Measurements from ENCODE around the gene GULP1.

DNA sequence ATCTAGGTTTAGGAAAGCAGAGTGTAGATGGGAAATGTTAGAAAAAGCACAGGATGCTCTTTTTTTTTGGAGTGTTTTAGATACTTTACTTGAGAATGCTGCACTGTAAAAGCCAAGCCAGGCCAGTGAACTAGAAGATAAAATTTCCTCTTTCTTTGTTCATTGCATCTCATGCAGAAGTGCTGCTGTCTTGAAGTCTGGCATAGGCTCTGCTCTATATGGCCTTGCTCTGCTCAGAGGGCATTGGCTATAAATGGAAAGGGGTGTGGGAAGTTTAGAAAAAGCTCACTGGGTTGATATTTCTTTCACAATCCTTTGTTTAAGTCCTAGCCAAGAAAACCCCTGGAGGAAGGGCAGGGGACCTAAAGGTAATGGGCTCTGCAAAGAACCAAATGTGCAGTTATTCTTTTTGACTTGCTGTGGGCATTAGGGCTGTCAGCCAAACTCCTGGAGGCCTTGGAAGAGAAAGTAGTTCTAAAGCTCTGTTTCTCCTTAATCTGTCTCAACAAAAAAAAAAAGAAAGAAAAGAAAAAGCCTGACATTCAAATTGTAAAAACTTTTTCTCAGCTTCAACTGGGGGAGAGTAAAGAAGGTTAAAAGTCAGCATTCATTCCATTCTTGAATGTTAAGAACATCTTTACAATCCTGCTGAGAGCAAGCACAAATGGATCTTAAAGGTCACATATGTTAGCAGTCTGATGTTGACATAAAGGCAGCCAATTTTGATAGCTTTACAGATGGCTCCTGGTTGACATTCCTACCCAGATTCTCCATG, 338.3 kb downstream of the GULP1 start:
- TF ChIP-seq ZNF777 (tag by site-specific recombination; IDR thresholded peaks at IDR 0.05; ENCODE audit: borderline replicate concordance) (no peak), ZNF324 (tag by site-specific recombination; IDR thresholded peaks at IDR 0.05) (no peak), ZNF274 (IDR thresholded peaks at IDR 0.05; ENCODE audit: low read length) (no peak), ZNF274 (tag by site-specific recombination; IDR thresholded peaks at IDR 0.05; ENCODE audit: borderline replicate concordance) (no peak)
- TF ChIP-seq, protein P1, sequence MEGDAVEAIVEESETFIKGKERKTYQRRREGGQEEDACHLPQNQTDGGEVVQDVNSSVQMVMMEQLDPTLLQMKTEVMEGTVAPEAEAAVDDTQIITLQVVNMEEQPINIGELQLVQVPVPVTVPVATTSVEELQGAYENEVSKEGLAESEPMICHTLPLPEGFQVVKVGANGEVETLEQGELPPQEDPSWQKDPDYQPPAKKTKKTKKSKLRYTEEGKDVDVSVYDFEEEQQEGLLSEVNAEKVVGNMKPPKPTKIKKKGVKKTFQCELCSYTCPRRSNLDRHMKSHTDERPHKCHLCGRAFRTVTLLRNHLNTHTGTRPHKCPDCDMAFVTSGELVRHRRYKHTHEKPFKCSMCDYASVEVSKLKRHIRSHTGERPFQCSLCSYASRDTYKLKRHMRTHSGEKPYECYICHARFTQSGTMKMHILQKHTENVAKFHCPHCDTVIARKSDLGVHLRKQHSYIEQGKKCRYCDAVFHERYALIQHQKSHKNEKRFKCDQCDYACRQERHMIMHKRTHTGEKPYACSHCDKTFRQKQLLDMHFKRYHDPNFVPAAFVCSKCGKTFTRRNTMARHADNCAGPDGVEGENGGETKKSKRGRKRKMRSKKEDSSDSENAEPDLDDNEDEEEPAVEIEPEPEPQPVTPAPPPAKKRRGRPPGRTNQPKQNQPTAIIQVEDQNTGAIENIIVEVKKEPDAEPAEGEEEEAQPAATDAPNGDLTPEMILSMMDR (tag by site-specific recombination; IDR thresholded peaks at IDR 0.05), result no peak

Measured in HEK293 (cell line).